IMR-90 (cell line): ENCODE data around the gene UGDH.

Source experiments
- CHD1 ChIP-seq: IDR thresholded peaks from 2 replicates; pipeline ENCODE4 v1.6.1; 2012; ENCODE audit warnings: low read depth, low read length, improper control_type of control experiment
- RCOR1 ChIP-seq: IDR thresholded peaks from 2 replicates; pipeline ENCODE4 v1.6.1; 2012; ENCODE audit warnings: mild to moderate bottlenecking, low read length, improper control_type of control experiment; ENCODE audit not compliant: insufficient replicate concordance
- RFX5 ChIP-seq: IDR thresholded peaks from 2 replicates; pipeline ENCODE4 v1.8.0; 2012; ENCODE audit warnings: low read depth, mild to moderate bottlenecking, low read length, moderate library complexity
- TF ChIP-seq, protein P1 (sequence below): conservative IDR thresholded peaks from 2 replicates; pipeline ENCODE4 v1.5.1; 2012; ENCODE audit warnings: mild to moderate bottlenecking, low read depth, low read length, improper control_type of control experiment

DNA sequence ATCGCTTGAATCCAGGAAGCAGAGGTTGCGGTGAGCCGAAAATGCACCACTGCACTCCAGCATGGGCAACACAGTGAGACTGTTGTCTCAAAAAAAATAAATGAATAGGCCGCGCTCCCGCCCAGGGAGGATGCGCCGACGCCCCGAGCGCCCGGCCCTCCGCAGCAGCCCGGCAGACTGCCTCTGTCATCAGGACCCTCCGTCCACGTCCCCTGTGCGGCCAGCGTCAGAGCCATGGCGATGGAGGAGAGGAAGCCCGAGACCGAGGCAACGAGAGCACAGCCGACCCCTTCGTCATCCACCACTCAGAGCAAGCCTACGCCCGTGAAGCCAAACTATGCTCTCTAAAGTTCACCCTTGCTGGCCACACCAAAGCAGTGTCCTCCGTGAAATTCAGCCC, 47.0 kb downstream of the UGDH start:
- TF ChIP-seq, protein P1, sequence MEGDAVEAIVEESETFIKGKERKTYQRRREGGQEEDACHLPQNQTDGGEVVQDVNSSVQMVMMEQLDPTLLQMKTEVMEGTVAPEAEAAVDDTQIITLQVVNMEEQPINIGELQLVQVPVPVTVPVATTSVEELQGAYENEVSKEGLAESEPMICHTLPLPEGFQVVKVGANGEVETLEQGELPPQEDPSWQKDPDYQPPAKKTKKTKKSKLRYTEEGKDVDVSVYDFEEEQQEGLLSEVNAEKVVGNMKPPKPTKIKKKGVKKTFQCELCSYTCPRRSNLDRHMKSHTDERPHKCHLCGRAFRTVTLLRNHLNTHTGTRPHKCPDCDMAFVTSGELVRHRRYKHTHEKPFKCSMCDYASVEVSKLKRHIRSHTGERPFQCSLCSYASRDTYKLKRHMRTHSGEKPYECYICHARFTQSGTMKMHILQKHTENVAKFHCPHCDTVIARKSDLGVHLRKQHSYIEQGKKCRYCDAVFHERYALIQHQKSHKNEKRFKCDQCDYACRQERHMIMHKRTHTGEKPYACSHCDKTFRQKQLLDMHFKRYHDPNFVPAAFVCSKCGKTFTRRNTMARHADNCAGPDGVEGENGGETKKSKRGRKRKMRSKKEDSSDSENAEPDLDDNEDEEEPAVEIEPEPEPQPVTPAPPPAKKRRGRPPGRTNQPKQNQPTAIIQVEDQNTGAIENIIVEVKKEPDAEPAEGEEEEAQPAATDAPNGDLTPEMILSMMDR: no peak
- TF ChIP-seq RFX5 (no peak), CHD1 (no peak), RCOR1 (no peak)
